C1 segment of cervical spinal cord (tissue), 14 donors: ENCODE data around the gene PLIN5.

ENCODE experiments used
- DNase-seq, 14 donors: peaks; one replicate each; lab custom pipeline; 2025; lab: John Stamatoyannopoulos, UW

The PLIN5 gene

GRCh38 chr19:4492337-4493103, 42.5 kb downstream of the PLIN5 start:
- no peak for DNase-seq

- no peak for DNase-seq
Observed at GRCh38 chr19:4491446-4491845, 43.6 kb downstream of the PLIN5 start.

GRCh38 chr19:4488496-4488895, 46.5 kb downstream of the PLIN5 start:
- DNase-seq, result no peak

- no peak for DNase-seq
Observed at GRCh38 chr19:4487572-4487971, 47.5 kb downstream of the PLIN5 start.

GRCh38 chr19:4483385-4483784, 51.6 kb downstream of the PLIN5 start:
- no peak for DNase-seq

GRCh38 chr19:4482721-4483364, 52.2 kb downstream of the PLIN5 start:
- DNase-seq, result no peak

- no peak for DNase-seq
Observed at GRCh38 chr19:4477034-4477801, 57.8 kb downstream of the PLIN5 start.

- DNase-seq, result peak in 8 of 14 donors; percentile 3 to 82 (median 19)
Observed at GRCh38 chr19:4474514-4475022, 60.5 kb downstream of the PLIN5 start.

- DNase-seq, result no peak
Observed at GRCh38 chr19:4473763-4474513, 61.1 kb downstream of the PLIN5 start.

- no peak for DNase-seq
Observed at GRCh38 chr19:4473011-4473762, 61.8 kb downstream of the PLIN5 start.
